IPS-18a (cell line): ENCODE results near the gene UTP4.

ENCODE experiments used
- H3K27ac ChIP-seq: one replicate; pipeline ENCODE4 v1.5.1; 2013; ENCODE audit warnings: low read length
- H3K27me3 ChIP-seq: one replicate; pipeline ENCODE4 v1.6.1; 2013; ENCODE audit warnings: mild to moderate bottlenecking, low read length; ENCODE audit not compliant: control insufficient read depth, insufficient read depth
- H3K36me3 ChIP-seq: one replicate; pipeline ENCODE4 v1.6.1; 2013; ENCODE audit warnings: low read depth, low read length; ENCODE audit not compliant: control insufficient read depth
- H3K4me1 ChIP-seq: one replicate; pipeline ENCODE4 v1.6.1; 2013; ENCODE audit warnings: low read depth, low read length; ENCODE audit not compliant: control insufficient read depth
- H3K4me3 ChIP-seq: one replicate; pipeline ENCODE4 v1.5.1; 2013; ENCODE audit warnings: low read length
- H3K9ac ChIP-seq: one replicate; pipeline ENCODE4 v1.6.1; 2013; ENCODE audit warnings: mild to moderate bottlenecking, low read length, moderate library complexity
- H3K9me3 ChIP-seq: one replicate; pipeline ENCODE4 v1.6.1; 2013; ENCODE audit warnings: low read depth, low read length; ENCODE audit not compliant: control insufficient read depth

UTP4 gene

GRCh38 chr16:69166946-69167930, 34.8 kb downstream of the UTP4 start:
- no peak overlapping the region for H3K4me3 ChIP-seq
- no peaks in the 10 kb centered on the region for H3K27me3 ChIP-seq
- no peaks in the 10 kb centered on the region for H3K9me3 ChIP-seq
- peaks cover 66% of the 10 kb centered on the region for H3K36me3 ChIP-seq
- no peaks in the 10 kb centered on the region for H3K4me1 ChIP-seq
- no peak overlapping the region for H3K9ac ChIP-seq
- no peak overlapping the region for H3K27ac ChIP-seq

GRCh38 chr16:69169051-69169450, 36.6 kb downstream of the UTP4 start:
- Histone ChIP-seq H3K9ac (no peak overlapping the region), H3K36me3 (peaks cover 54% of the 10 kb centered on the region), H3K4me3 (no peak overlapping the region), H3K9me3 (no peaks in the 10 kb centered on the region), H3K4me1 (no peaks in the 10 kb centered on the region), H3K27me3 (no peaks in the 10 kb centered on the region), H3K27ac (no peak overlapping the region)

- Histone ChIP-seq H3K36me3 (peaks cover 48% of the 10 kb centered on the region), H3K4me1 (no peaks in the 10 kb centered on the region), H3K9me3 (no peaks in the 10 kb centered on the region), H3K4me3 (no peak overlapping the region), H3K9ac (no peak overlapping the region), H3K27ac (no peak overlapping the region), H3K27me3 (no peaks in the 10 kb centered on the region)
Measured at GRCh38 chr16:69169607-69170352, 37.3 kb downstream of the UTP4 start.

- H3K36me3 ChIP-seq, result peaks cover 31% of the 10 kb centered on the region
- no peaks in the 10 kb centered on the region for H3K4me1 ChIP-seq
- H3K9me3 ChIP-seq, result no peaks in the 10 kb centered on the region
- H3K4me3 ChIP-seq, result no peak overlapping the region
- no peak overlapping the region for H3K9ac ChIP-seq
- H3K27ac ChIP-seq, result no peak overlapping the region
- no peaks in the 10 kb centered on the region for H3K27me3 ChIP-seq
Measured at GRCh38 chr16:69171325-69172084, 39.1 kb downstream of the UTP4 start.

- H3K27ac ChIP-seq, result no peak overlapping the region
Measured at GRCh38 chr16:69176033-69176800, 43.8 kb downstream of the UTP4 start.

GRCh38 chr16:69179328-69180010, 47.0 kb downstream of the UTP4 start:
- Histone ChIP-seq H3K27me3 (no peaks in the 10 kb centered on the region), H3K9me3 (no peaks in the 10 kb centered on the region), H3K4me1 (no peaks in the 10 kb centered on the region), H3K9ac (no peak overlapping the region), H3K27ac (no peak overlapping the region), H3K4me3 (no peak overlapping the region), H3K36me3 (no peaks in the 10 kb centered on the region)

More at GRCh38 chr16:69176033-69176800, 43.8 kb downstream of the UTP4 start:
- no peaks in the 10 kb centered on the region for H3K9me3 ChIP-seq
- no peak overlapping the region for H3K4me3 ChIP-seq
- H3K9ac ChIP-seq, result no peak overlapping the region
- H3K36me3 ChIP-seq, result no peaks in the 10 kb centered on the region
- no peaks in the 10 kb centered on the region for H3K27me3 ChIP-seq
- H3K4me1 ChIP-seq, result no peaks in the 10 kb centered on the region

GRCh38 chr16:69180011-69180338, 47.5 kb downstream of the UTP4 start:
- Histone ChIP-seq H3K9me3 (no peaks in the 10 kb centered on the region), H3K27me3 (no peaks in the 10 kb centered on the region), H3K36me3 (no peaks in the 10 kb centered on the region), H3K4me3 (no peak overlapping the region), H3K27ac (no peak overlapping the region), H3K9ac (no peak overlapping the region), H3K4me1 (no peaks in the 10 kb centered on the region)

- Histone ChIP-seq H3K9ac (no peak overlapping the region), H3K9me3 (no peaks in the 10 kb centered on the region), H3K36me3 (no peaks in the 10 kb centered on the region), H3K4me3 (no peak overlapping the region), H3K27me3 (no peaks in the 10 kb centered on the region), H3K27ac (no peak overlapping the region), H3K4me1 (no peaks in the 10 kb centered on the region)
Measured at GRCh38 chr16:69182730-69183416, 50.4 kb downstream of the UTP4 start.

- H3K9ac ChIP-seq, result peak within 1 kb of the TSS; percentile 82
- peaks cover 12% of the 10 kb centered on the region for H3K4me1 ChIP-seq
- no peaks in the 10 kb centered on the region for H3K9me3 ChIP-seq
- no peak within 1 kb of the TSS for H3K27ac ChIP-seq
- H3K36me3 ChIP-seq, result no peaks in the 10 kb centered on the region
- peaks cover 5% of the 10 kb centered on the region for H3K27me3 ChIP-seq
- H3K4me3 ChIP-seq, result peak within 1 kb of the TSS; percentile 87
Measured at GRCh38 chr16:69186642-69187445, 54.4 kb downstream of the UTP4 start, which contains the start of gene SNTB2. SNTB2 (plus strand) TSS chr16:69187164; CDS start chr16:69187167, 3 bp downstream.
